Epithelial cell of proximal tubule (primary cell): ENCODE measurements around the gene APPBP2. TPM values are rescaled to one million over a fixed set of nuclear protein-coding genes. Genes with fewer than 3 reads are reported as not detected.
A peak's percentile ranks its signal among the peaks of the same experiment; 100 is the strongest.
"Not testable (repeated sequence)": the region's sequence is repeated elsewhere in the genome, so short reads cannot be mapped to it uniquely, and the experiment has no call there.

Experiments
- DNase-seq: peaks from one replicate; pipeline ENCODE4 v3.0.0-alpha.2; 2011; ENCODE audit warnings: low read depth
- H3K4me3 ChIP-seq: 2 replicates; pipeline ENCODE4 v1.5.1; 2011; ENCODE audit warnings: low read depth, mild to moderate bottlenecking, low read length
- CTCF ChIP-seq: conservative IDR thresholded peaks from 2 replicates; pipeline ENCODE4 v1.5.1; 2012; ENCODE audit warnings: low read depth, mild to moderate bottlenecking, low read length
- total RNA-seq: library from RNA; depleted of rRNA; stranded (reverse); fragments of >200 nt; gene quantifications from 2 replicates; pipeline ENCODE4 v1.2.3, GENCODE V29; 2015

The APPBP2 gene
- total RNA-seq, 1 donor from 2014 or later = 16.5 TPM

GRCh38 chr17:60439501-60439900 lies 86.5 kb downstream of the APPBP2 start:
- TF ChIP-seq CTCF = no peak
- H3K4me3 ChIP-seq = no peak overlapping the region
- no peak for DNase-seq

GRCh38 chr17:60436676-60437075 lies 89.4 kb downstream of the APPBP2 start:
- no peak for DNase-seq
- TF ChIP-seq CTCF = no peak
- H3K4me3 ChIP-seq = no peak overlapping the region

DNA sequence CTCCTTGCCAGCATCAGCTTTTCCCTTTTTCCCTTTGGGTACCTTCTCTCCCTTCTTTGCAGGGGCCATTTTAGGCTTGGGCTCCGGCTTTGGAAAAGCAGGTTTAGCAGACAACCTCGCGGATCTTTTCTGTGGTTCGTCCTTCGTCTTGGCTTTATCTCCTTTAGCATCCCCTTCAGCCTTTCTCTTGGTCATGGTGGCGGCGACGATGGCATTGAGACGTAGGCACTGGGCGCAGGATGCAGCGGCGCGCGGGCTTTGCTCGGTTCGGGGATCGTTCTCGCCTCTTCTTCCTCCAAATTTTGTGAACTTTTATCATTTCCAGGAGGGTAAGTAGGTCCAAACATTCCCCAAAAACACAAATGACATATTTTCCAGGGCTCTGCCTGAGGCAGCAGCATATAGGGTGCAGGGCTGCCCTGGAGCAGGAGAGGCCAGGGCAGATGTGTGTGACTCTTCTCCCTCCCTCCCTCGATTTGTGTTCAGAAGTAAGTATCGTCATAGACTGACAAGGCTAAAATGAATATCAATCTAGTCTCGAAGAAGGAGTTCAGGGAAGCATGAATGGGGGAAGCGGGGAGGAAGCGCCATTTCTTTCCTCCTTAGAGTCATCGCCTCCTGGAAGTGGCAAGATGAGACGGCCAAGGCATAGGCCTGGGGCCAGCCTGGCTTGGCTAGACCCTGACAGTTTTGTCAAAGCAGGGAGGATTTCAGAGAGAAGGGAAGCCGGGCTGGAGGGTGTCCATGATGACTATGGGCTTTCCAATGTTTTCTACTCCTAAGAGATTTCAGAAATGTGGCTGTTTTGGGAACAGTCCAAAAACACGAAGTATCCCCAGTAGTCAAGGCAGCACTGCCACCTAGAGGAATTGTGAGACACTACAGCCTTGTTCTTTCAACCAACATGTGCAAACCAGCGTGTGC lies 90.5 kb downstream of the APPBP2 start:
- H3K4me3 ChIP-seq = no peak overlapping the region
- DNase-seq = peak; percentile 38
- TF ChIP-seq CTCF = peak; percentile 94

GRCh38 chr17:60433021-60433997 lies 92.7 kb downstream of the APPBP2 start:
- H3K4me3 ChIP-seq, DNase-seq: not testable (repeated sequence)

DNA sequence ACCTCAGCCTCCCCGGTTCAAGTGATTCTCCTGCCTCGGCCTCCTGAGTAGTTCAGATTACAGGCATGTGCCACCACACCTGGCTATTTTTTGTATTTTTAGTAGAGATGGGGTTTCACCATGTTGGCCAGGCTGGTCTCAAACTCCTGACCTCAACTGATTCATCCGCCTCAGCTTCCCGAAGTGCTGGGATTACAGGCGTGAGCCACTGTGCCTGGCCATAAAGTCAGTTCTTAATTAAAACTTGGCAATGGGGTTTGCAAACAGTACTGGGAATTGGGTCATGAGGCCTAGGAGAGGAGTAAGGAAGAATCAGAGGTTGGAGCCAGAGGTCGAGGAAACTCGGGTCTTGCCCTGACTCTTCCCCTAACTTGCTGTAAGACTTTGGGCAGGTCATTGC lies 95.5 kb downstream of the APPBP2 start:
- DNase-seq, H3K4me3 ChIP-seq: not testable (repeated sequence)

DNA sequence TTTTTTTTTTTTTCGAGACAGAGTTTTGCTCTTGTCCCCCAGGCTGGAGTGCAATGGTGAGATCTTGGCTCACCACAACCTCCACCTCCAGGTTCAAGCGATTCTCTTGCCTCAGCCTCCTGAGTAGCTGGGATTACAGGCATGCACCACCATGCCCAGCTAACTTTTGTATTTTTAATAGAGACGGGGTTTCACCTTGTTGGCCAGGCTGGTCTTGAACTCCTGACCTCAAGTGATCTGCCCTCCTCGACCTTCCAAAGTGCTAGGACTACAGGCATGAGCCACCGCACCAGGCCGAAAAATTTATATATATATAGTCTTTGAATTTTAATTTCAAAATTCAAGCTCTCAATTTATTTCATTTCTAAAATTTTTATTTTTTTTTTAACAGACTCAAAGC lies 97.6 kb downstream of the APPBP2 start:
- DNase-seq, H3K4me3 ChIP-seq: not testable (repeated sequence)

DNA sequence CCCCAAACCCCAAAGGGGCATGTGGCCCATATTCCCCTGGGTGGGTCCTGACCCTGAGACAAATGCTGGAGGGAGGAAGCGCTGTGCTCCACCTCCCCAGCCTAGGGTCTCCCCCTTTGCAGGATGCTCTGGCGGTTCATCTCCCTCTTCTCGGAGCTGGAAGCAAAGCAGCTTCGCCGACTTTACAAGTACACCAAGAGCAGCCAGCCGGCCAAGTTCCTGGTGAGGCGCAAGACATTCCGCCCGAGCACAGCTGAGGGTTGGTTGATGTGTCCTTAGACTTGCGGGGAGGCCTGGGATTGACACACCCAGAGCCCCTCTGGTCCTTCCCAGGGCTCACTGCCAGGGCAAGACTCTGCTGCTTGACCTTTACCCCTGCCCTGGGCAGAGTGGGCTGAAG lies 99.4 kb downstream of the APPBP2 start:
- no peak for DNase-seq
- H3K4me3 ChIP-seq = no peak overlapping the region
- TF ChIP-seq CTCF = no peak

- TF ChIP-seq CTCF = no peak
- no peak overlapping the region for H3K4me3 ChIP-seq
- no peak for DNase-seq
Measured at GRCh38 chr17:60425626-60426025, 100.4 kb downstream of the APPBP2 start.
